Fibroblast of lung (primary cell): ENCODE measurements around the gene GPC6. TPM values are rescaled to one million over a fixed set of nuclear protein-coding genes. Genes with fewer than 3 reads are reported as not detected.

ENCODE experiments used
- DNase-seq, 2 donors: peaks; one replicate each; pipeline versions ENCODE4 v3.0.0 to v3.0.0-alpha.2; 2010; ENCODE audit warnings: low read depth in 2 of 2
- H2AFZ ChIP-seq: 2 replicates; pipeline ENCODE4 v1.5.1; 2012; ENCODE audit warnings: low read length, control low read depth, inconsistent platforms
- H3K27ac ChIP-seq: 2 replicates; pipeline ENCODE4 v1.5.1; 2011; ENCODE audit warnings: low read length, control low read depth; ENCODE audit not compliant: insufficient read depth
- H3K27me3 ChIP-seq: 2 replicates; pipeline ENCODE4 v1.5.1; 2011; ENCODE audit warnings: mild to moderate bottlenecking, low read length; ENCODE audit not compliant: control insufficient read depth, insufficient read depth
- H3K36me3 ChIP-seq: 2 replicates; pipeline ENCODE4 v1.5.1; 2011; ENCODE audit warnings: low read length; ENCODE audit not compliant: control insufficient read depth, insufficient read depth
- H3K4me1 ChIP-seq: 2 replicates; pipeline ENCODE4 v1.5.1; 2011; ENCODE audit warnings: low read length; ENCODE audit not compliant: control insufficient read depth, insufficient read depth; ENCODE audit errors: extremely low read depth
- H3K4me2 ChIP-seq: 2 replicates; pipeline ENCODE4 v1.5.1; 2011; ENCODE audit warnings: low read length, control low read depth; ENCODE audit not compliant: insufficient read depth; ENCODE audit errors: extremely low read depth
- H3K4me3 ChIP-seq, 4 experiments: fragments of 200-600 bp in 1 of 4; sonication (generic) in 1 of 4; replicated peaks in 1 of 4; 2 replicates each; pipeline ENCODE4 v1.5.1; 2011 to 2016; ENCODE audit warnings: low read length in 4 of 4, low read depth in 3 of 4, mild to moderate bottlenecking in 3 of 4, control low read depth in 2 of 4, inconsistent platforms in 1 of 4, mixed read lengths in 1 of 4; ENCODE audit not compliant: insufficient read depth in 1 of 4; ENCODE audit errors: control extremely low read depth in 1 of 4
- H3K79me2 ChIP-seq: 2 replicates; pipeline ENCODE4 v1.5.1; 2012; ENCODE audit warnings: mild to moderate bottlenecking, low read length, inconsistent platforms; ENCODE audit not compliant: control insufficient read depth, insufficient read depth
- H3K9ac ChIP-seq: 2 replicates; pipeline ENCODE4 v1.5.1; 2011; ENCODE audit warnings: mild to moderate bottlenecking, low read length, control low read depth; ENCODE audit not compliant: insufficient read depth
- H3K9me3 ChIP-seq: 2 replicates; pipeline ENCODE4 v1.5.1; 2012; ENCODE audit warnings: low read depth, low read length; ENCODE audit not compliant: control insufficient read depth, insufficient read depth
- H4K20me1 ChIP-seq: 2 replicates; pipeline ENCODE4 v1.5.1; 2011; ENCODE audit warnings: low read length; ENCODE audit not compliant: control insufficient read depth, insufficient read depth; ENCODE audit errors: extremely low read depth
- EZH2 ChIP-seq: IDR thresholded peaks from 2 replicates; pipeline ENCODE4 v1.5.1; 2012; ENCODE audit warnings: low read length, control low read depth, mild to moderate bottlenecking; ENCODE audit errors: missing control alignments
- polyA plus RNA-seq, 2 donors: library from polyadenylated mRNA; depleted of rRNA in 1 of 2; stranded (reverse) in 1 of 2; unstranded in 1 of 2; fragments of >200 nt; gene quantifications; 2 replicates each; pipeline ENCODE4 v1.2.1, GENCODE V29; 2011 to 2012; ENCODE audit warnings: missing spikeins in 1 of 2
- total RNA-seq: library from RNA; depleted of rRNA; stranded (reverse); fragments of >200 nt; gene quantifications from 2 replicates; pipeline ENCODE4 v1.2.1, GENCODE V29; 2014
- TF ChIP-seq, protein P1 (sequence below), 2 donors: IDR thresholded peaks in 1 of 2; conservative IDR thresholded peaks in 1 of 2; 1 replicate in 1 of 2; 2 replicates in 1 of 2; pipeline ENCODE4 v1.5.1; 2011 to 2012; ENCODE audit warnings: low read length in 2 of 2, control low read depth in 1 of 2, inconsistent platforms in 1 of 2, low read depth in 1 of 2, mild to moderate bottlenecking in 1 of 2

GPC6 gene
- total and polyA plus RNA-seq, 2 donors (not counting 1 experiment from before 2014, with no cell fraction given): 11.2 to 33.7 TPM

DNA sequence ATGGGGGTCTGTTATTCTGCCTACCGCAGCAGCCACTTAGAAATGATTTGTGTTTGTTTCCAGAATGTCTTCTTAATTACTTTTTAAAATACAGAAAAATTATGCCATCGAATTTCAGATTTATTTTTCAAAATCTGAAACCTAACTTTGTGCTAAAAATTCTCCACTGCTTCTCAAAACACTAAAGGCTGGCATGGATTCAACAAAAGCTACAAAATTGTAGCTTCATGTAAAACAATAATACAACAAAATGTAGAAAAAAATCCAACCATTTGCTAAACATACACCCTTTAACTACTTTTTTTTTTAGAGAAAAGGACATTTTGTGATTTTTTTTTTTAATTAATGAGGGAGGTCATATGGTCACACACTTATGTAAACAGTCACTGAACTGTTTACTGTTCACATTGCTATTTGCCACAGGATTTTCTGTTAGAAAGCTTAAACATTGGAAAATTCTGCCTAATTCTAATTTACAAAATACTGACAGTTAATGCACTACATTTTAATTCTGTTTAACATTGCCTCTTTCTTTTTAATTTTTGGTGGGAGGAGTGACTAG, 646.3 kb downstream of the GPC6 start:
- DNase-seq: peak in 1 of 2 donors; percentile 53
- Histone ChIP-seq H3K36me3 (no peaks in the 10 kb centered on the region), H2AFZ (no peak overlapping the region), H3K27ac (no peak overlapping the region), H3K4me2 (no peak overlapping the region), H3K4me3 (no peak overlapping the region), H3K4me1 (no peaks in the 10 kb centered on the region), H3K27me3 (no peaks in the 10 kb centered on the region), H3K79me2 (no peaks in the 10 kb centered on the region), H3K9me3 (no peaks in the 10 kb centered on the region), H4K20me1 (no peaks in the 10 kb centered on the region), H3K9ac (no peak overlapping the region)
- TF ChIP-seq, protein P1, sequence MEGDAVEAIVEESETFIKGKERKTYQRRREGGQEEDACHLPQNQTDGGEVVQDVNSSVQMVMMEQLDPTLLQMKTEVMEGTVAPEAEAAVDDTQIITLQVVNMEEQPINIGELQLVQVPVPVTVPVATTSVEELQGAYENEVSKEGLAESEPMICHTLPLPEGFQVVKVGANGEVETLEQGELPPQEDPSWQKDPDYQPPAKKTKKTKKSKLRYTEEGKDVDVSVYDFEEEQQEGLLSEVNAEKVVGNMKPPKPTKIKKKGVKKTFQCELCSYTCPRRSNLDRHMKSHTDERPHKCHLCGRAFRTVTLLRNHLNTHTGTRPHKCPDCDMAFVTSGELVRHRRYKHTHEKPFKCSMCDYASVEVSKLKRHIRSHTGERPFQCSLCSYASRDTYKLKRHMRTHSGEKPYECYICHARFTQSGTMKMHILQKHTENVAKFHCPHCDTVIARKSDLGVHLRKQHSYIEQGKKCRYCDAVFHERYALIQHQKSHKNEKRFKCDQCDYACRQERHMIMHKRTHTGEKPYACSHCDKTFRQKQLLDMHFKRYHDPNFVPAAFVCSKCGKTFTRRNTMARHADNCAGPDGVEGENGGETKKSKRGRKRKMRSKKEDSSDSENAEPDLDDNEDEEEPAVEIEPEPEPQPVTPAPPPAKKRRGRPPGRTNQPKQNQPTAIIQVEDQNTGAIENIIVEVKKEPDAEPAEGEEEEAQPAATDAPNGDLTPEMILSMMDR (conservative IDR thresholded peaks at IDR 0.05 in 1 of 2, IDR thresholded peaks at IDR 0.05 in 1 of 2; ENCODE audit: low read depth in 1 of 2, low read length in 2 of 2): no peak
- TF ChIP-seq EZH2: no peak

DNA sequence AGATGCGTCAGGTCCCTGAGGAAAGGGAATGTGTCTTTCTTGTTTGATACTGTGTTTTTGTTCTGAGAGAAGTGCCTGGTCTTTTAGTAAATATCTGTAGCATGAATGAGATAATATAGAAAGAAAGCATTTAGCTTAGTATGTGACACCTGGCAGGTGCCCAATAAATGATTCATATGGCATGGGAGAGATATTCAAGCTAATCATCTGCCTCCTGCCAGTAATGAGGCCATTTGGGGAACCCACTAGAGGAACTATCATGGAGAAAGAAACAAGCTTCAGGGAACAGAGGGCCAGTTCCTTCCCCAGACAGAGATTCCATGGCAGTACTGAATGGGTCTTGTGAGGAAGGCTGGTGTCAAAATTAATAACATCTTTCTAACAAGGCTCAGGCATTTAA, 648.9 kb downstream of the GPC6 start:
- H3K9ac ChIP-seq: no peak overlapping the region
- no peak overlapping the region for H3K27ac ChIP-seq
- H3K4me2 ChIP-seq: no peak overlapping the region
- no peak overlapping the region for H3K4me3 ChIP-seq
- TF ChIP-seq, protein P1 (conservative IDR thresholded peaks at IDR 0.05 in 1 of 2, IDR thresholded peaks at IDR 0.05 in 1 of 2; ENCODE audit: low read depth in 1 of 2, low read length in 2 of 2): no peak
- TF ChIP-seq EZH2: no peak
- no peaks in the 10 kb centered on the region for H4K20me1 ChIP-seq
- no peak overlapping the region for H2AFZ ChIP-seq
- no peaks in the 10 kb centered on the region for H3K4me1 ChIP-seq
- H3K79me2 ChIP-seq: no peaks in the 10 kb centered on the region
- no peaks in the 10 kb centered on the region for H3K27me3 ChIP-seq
- no peaks in the 10 kb centered on the region for H3K36me3 ChIP-seq
- peak; percentile 62 to 67 for DNase-seq
- H3K9me3 ChIP-seq: no peaks in the 10 kb centered on the region

DNA sequence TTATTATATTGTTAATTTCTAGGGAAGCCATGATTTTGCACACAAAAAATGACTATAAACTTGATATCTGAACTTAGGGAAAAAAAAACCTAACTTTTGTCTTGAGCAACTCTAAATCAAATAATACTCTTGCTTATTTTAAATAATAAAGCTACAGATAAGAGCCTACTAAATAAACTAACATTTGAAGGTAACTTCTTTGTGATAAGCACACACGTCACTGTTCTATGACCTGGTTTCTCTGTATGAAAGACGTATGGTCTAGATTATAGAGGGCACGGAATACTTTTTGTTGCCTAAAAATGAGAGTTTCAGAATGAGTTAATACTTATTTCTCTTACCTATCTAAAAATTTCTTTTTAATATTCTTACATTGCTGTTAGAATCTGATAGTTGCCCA, 649.6 kb downstream of the GPC6 start:
- H3K4me2 ChIP-seq: no peak overlapping the region
- H3K9me3 ChIP-seq: no peaks in the 10 kb centered on the region
- no peaks in the 10 kb centered on the region for H3K79me2 ChIP-seq
- TF ChIP-seq, protein P1 (conservative IDR thresholded peaks at IDR 0.05 in 1 of 2, IDR thresholded peaks at IDR 0.05 in 1 of 2; ENCODE audit: low read depth in 1 of 2, low read length in 2 of 2): no peak
- no peak for TF ChIP-seq EZH2
- H2AFZ ChIP-seq: no peak overlapping the region
- no peaks in the 10 kb centered on the region for H3K27me3 ChIP-seq
- H3K36me3 ChIP-seq: no peaks in the 10 kb centered on the region
- no peak overlapping the region for H3K4me3 ChIP-seq
- no peak overlapping the region for H3K27ac ChIP-seq
- no peak overlapping the region for H3K9ac ChIP-seq
- no peaks in the 10 kb centered on the region for H3K4me1 ChIP-seq
- DNase-seq: no peak
- no peaks in the 10 kb centered on the region for H4K20me1 ChIP-seq
